ENCODE measurements around the gene LRRC52. TPM values are rescaled to one million over a fixed set of nuclear protein-coding genes. Genes with fewer than 3 reads are reported as not detected.

Gene LRRC52
- total RNA-seq, 1 donor from 2014 or later = not detected

GRCh38 chr1:165537356-165538109, 6.3 kb upstream of the LRRC52 start:
- DNase-seq (ENCODE audit: low read depth in 2 of 2) = no peak

DNA sequence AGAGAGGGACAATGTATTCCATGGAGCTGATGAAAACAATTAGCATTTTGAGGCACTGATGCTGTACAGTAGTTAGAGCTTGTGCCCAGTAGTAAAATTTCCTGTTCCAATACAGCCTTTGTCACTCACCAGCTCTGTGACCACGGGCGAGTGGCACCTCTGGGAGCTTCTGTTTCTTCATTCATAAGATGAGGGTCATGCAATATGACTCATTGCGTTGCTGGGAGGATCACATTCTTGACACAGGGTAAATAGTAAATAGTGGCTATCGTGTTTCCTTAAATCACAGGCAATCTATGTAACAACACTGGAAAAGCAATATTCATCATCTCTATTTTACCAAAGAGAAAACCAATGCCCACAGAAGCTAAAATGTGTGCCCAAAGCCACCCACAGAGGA, 4.5 kb upstream of the LRRC52 start:
- DNase-seq (ENCODE audit: low read depth in 2 of 2) = no peak

- no peak for DNase-seq (ENCODE audit: low read depth in 2 of 2)
These were observed 3.9 kb upstream of the LRRC52 start for GRCh38 chr1:165539908-165540307.

GRCh38 chr1:165542015-165542631, 1.7 kb upstream of the LRRC52 start:
- no peak for DNase-seq (ENCODE audit: low read depth in 2 of 2)

- DNase-seq (ENCODE audit: low read depth in 2 of 2) = no peak
These were observed 1.2 kb upstream of the LRRC52 start for GRCh38 chr1:165542647-165543046.

GRCh38 chr1:165544996-165545395, 1.2 kb downstream of the LRRC52 start:
- no peak for DNase-seq (ENCODE audit: low read depth in 2 of 2)

GRCh38 chr1:165545974-165546373, 2.2 kb downstream of the LRRC52 start:
- no peak for DNase-seq (ENCODE audit: low read depth in 2 of 2)

DNA sequence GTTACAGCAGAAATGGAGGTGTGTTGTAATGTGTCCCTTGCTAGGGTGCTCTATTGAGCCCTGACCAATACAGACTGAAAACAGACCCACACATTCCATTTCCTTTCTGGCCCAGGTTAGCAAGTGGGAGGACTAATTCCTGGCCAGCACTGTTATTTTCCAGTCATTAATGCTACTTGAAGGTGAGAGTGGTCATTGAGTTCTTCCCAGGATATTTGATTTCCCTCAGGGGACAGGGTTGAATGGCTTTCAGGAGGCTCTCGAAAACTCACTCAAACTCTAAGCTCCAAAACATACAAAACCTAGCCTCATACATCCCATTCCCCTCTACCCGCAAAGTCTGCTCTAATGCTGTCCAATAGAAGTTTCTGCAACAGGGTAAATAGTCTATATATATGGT, 6.2 kb downstream of the LRRC52 start:
- no peak for DNase-seq (ENCODE audit: low read depth in 2 of 2)

DNA sequence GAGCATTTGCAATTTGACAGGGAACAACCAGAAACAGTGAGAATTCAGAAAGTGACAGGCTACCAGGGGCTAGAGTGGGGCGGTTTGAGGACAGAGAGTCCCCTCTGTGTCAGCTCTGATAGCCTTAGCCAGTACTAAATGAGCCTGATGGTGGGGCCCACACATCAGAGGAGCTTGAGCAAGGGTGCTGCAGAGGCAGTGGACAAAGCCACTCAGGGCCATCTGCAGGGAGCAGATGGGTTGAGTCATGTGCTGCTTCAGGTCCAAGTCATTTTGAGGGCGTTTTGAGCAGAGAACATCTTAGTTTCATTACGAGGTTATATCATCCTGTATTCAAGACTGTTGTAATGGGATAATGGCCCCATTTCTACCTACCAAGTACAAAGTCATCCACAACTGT, 7.7 kb downstream of the LRRC52 start:
- no peak for DNase-seq (ENCODE audit: low read depth in 2 of 2)

DNA sequence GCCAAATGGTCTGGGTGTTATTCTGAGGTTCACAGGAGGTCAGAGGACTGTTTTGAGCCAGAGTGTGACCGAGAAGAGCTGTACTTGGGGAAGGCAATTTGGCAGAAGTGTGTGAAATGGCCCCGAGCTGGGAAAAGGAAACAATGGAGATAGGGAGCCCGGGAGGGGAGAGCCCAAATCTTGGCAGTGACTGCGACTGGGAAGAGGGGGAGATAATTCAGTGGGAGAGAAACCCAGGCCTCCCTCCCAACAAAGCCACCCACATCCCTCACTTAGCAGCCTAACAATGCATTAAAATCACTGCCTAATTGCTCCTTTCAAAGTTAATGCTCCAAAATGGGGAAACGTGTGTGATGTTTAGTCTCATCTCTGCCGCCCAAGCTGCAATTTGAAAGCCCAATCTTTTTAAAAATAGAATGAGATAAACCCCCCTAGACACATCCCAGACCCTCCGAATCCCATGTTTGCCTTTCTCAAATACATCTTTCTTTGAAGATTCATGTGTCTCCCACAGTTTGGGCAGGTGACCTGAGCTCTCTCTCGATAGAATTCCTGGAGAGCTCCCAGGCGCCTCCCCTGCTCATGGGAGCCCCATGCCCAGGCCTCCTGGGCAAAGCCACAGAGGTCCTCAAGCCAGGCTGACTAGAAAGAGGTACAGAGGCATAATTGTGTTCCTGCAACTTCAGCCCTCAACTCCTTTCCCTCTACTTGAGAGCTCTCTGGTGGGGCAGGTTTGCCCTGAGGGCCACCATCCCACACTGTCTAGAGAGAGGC, 17.3 kb downstream of the LRRC52 start:
- no peak for DNase-seq (ENCODE audit: low read depth in 2 of 2)

DNA sequence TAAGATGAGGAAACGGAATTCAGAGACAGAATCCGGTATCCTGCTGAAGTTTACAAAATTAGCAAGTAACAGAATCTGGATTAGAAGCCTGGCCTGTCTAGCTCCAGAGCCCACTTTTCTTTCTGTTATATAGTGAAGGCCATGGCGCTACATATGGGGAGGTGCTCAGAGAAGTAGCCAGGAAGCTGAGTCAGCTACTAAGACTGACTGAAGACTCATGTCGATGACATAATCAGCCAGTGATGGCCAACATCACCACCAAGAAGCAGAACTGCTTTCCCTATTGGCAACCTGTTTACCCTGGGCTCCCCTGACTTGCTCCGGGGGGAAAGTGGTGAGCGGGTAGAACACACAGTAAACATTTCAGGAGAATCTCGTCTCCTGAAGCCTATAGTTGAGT, 18.8 kb downstream of the LRRC52 start:
- DNase-seq (ENCODE audit: low read depth in 2 of 2) = peak in 1 of 2 donors; percentile 56

DNA sequence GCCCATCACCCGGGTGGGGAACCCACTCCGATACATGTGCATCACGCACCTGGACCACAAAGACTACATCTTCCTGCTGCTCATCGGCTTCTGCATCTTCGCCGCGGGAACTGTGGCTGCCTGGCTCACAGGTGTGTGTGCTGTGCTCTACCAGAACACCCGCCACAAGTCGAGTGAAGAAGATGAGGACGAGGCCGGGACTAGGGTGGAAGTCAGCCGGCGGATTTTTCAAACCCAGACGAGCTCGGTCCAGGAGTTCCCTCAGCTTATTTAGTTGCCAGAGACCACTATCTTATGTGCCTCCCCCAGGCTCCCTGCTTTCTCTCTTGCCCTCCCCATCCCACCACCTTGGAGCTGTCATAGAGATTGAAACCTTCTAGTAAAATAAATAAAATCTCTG, 19.8 kb downstream of the LRRC52 start:
- DNase-seq (ENCODE audit: low read depth in 2 of 2) = no peak

DNA sequence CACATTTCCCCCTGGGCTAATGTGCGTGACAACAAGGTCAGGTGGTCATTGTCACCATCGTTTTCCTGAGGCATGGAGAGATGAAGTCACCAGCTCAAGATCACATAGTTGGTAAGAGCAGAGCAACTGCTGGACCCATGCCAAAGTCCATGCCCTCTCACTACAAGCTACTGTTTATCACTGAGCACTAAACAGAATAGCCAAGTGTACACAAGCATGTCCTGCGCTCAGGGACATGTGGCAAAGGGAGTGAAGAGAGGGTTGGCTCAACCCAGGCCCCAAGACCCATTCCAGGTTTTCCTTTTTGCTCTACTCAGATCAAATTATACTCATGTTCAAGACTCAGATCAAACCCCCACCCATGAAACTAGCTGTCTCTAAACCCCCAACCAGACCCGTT, 20.8 kb downstream of the LRRC52 start:
- DNase-seq (ENCODE audit: low read depth in 2 of 2) = no peak

GRCh38 chr1:165565751-165566490, 22.1 kb downstream of the LRRC52 start:
- no peak for DNase-seq (ENCODE audit: low read depth in 2 of 2)

GRCh38 chr1:165570078-165570477, 26.3 kb downstream of the LRRC52 start:
- DNase-seq (ENCODE audit: low read depth in 2 of 2) = no peak

DNA sequence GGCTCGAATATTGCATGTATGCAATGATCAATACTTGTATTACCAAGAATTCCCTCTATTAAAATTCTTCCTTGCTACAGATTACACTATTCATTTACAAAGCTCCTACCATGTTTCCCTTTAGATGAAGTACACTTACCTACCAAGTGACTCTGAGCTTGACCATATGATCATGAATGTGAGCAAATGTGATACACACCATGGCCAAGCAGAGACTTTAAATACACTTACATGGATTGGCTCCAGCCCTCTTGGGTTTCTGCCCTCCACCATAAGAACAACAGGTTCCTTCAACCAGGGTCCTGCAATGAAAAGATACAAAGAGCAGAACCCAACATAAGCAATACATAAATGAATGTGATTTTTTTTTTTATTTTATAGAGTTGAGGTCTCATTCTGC, 30.0 kb downstream of the LRRC52 start:
- DNase-seq (ENCODE audit: low read depth in 2 of 2) = no peak

DNA sequence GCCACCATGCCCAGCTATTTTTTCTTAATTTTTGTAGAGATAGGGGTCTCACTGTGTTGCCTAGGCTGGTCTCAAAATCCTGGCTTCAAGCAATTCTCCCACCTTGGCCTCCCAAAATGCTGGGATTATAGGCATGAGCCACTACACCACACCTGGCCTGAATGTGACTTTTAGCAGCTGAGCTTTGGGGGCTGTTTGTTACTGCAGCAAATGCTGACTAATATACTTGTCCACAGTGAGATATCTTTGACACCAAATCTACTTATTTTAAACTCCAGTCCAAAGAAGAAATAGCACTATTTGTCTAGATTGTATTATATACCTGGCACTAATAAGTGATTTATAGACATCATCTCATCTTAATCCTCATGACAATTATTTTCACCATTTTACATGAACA, 30.5 kb downstream of the LRRC52 start:
- no peak for DNase-seq (ENCODE audit: low read depth in 2 of 2)

DNA sequence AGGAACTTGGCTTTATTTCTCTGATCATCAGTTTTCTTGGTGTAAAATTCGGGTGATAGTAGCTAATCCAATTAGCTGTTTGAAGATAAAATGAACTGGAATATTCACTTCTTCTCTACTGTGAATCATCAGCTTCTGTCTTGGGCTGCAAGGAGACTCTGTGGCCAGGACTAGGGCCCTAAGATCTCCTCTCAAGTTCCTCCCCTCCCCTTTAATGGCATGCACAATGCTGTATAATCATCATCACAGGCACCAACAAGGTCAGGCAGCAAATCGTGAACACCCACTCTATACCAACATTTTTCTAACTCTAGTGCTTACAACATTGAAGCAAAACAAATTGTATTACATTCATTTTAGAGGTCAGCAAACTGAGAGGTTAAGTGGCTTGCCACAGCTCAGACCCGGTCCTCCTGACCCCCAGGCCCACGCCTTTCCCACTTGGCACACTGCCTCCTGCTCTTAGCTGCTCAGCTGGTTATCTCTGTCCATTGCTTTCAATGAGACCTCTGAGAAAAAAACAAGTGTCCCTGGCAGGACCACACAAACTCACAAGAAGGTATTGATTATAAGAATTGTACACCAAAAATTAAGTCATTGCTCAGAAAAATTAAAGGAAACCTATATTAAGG, 31.8 kb downstream of the LRRC52 start:
- no peak for DNase-seq (ENCODE audit: low read depth in 2 of 2)

DNA sequence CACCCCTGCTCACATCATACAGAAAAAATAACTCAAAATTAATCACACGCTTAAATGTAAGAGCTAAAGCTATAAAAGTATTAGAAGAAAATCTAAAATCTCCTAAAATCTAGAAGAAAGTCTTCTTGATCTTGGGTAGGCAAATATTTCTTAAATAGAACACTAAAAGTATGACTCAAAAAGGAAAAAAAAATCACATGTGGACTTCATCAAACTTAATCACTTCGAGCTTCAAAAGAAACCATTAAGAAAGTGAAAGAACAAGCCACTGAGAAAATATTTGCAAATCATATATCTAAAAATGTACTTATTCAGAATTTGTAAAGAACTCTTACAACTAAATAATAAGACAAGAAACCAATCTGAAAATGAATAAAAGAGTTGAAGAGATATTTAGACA, 32.7 kb downstream of the LRRC52 start:
- no peak for DNase-seq (ENCODE audit: low read depth in 2 of 2)

DNA sequence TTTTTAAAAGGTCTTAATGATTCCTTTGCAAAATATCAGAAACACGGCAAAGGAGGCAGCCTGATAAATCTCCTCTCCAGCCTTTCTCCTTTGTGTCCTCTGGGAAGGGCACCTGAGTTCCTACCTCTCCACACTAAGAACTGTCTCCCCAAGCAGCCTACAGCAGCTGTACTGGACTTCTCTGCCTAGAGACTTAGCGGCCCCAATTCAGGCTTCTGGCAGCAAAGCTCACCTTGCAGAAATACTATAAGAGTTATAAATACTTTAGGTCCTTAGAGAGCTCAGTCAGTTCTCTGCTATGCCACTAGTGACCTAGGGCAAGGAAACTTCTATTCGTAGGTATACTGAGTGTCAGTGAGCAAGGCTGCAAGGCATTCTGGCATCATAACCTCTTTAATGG, 33.9 kb downstream of the LRRC52 start:
- no peak for DNase-seq (ENCODE audit: low read depth in 2 of 2)

Data from lung microvascular endothelial cell (primary cell).